ENCODE data around the gene HEXD.

GRCh38 chr17:82419540-82419939, 1.4 kb downstream of the HEXD start:
- TF ChIP-seq TARDBP (IDR thresholded peaks at IDR 0.05; ENCODE audit: borderline replicate concordance) (no peak), E2F8 (IDR thresholded peaks at IDR 0.05; ENCODE audit: low read depth, partially characterized antibody) (no peak), BCL3 (IDR thresholded peaks at IDR 0.05; ENCODE audit: borderline replicate concordance, insufficient read depth, low read depth, low read length, poor library complexity, severe bottlenecking) (no peak), CREB1 (IDR thresholded peaks at IDR 0.05; ENCODE audit: low read depth) (no peak), POLR2A (IDR thresholded peaks at IDR 0.05; ENCODE audit: low read depth, low read length) (no peak), DPF2 (IDR thresholded peaks at IDR 0.05) (no peak), ETV6 (conservative IDR thresholded peaks at IDR 0.05 in 1 of 2, IDR thresholded peaks at IDR 0.05 in 1 of 2; ENCODE audit: borderline replicate concordance in 1 of 2, low read depth in 1 of 2) (no peak)
- TF ChIP-seq, protein P1, sequence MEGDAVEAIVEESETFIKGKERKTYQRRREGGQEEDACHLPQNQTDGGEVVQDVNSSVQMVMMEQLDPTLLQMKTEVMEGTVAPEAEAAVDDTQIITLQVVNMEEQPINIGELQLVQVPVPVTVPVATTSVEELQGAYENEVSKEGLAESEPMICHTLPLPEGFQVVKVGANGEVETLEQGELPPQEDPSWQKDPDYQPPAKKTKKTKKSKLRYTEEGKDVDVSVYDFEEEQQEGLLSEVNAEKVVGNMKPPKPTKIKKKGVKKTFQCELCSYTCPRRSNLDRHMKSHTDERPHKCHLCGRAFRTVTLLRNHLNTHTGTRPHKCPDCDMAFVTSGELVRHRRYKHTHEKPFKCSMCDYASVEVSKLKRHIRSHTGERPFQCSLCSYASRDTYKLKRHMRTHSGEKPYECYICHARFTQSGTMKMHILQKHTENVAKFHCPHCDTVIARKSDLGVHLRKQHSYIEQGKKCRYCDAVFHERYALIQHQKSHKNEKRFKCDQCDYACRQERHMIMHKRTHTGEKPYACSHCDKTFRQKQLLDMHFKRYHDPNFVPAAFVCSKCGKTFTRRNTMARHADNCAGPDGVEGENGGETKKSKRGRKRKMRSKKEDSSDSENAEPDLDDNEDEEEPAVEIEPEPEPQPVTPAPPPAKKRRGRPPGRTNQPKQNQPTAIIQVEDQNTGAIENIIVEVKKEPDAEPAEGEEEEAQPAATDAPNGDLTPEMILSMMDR (IDR thresholded peaks at IDR 0.05 in 2 of 3, conservative IDR thresholded peaks at IDR 0.05 in 1 of 3; ENCODE audit: control insufficient read depth in 2 of 3, extremely low read depth in 1 of 3, insufficient read depth in 1 of 3, low read depth in 3 of 3, low read length in 3 of 3): no peak
- TF ChIP-seq, protein P2, sequence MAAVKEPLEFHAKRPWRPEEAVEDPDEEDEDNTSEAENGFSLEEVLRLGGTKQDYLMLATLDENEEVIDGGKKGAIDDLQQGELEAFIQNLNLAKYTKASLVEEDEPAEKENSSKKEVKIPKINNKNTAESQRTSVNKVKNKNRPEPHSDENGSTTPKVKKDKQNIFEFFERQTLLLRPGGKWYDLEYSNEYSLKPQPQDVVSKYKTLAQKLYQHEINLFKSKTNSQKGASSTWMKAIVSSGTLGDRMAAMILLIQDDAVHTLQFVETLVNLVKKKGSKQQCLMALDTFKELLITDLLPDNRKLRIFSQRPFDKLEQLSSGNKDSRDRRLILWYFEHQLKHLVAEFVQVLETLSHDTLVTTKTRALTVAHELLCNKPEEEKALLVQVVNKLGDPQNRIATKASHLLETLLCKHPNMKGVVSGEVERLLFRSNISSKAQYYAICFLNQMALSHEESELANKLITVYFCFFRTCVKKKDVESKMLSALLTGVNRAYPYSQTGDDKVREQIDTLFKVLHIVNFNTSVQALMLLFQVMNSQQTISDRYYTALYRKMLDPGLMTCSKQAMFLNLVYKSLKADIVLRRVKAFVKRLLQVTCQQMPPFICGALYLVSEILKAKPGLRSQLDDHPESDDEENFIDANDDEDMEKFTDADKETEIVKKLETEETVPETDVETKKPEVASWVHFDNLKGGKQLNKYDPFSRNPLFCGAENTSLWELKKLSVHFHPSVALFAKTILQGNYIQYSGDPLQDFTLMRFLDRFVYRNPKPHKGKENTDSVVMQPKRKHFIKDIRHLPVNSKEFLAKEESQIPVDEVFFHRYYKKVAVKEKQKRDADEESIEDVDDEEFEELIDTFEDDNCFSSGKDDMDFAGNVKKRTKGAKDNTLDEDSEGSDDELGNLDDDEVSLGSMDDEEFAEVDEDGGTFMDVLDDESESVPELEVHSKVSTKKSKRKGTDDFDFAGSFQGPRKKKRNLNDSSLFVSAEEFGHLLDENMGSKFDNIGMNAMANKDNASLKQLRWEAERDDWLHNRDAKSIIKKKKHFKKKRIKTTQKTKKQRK (IDR thresholded peaks at IDR 0.05; ENCODE audit: low read depth, low read length): no peak
- TF ChIP-seq, protein P3, sequence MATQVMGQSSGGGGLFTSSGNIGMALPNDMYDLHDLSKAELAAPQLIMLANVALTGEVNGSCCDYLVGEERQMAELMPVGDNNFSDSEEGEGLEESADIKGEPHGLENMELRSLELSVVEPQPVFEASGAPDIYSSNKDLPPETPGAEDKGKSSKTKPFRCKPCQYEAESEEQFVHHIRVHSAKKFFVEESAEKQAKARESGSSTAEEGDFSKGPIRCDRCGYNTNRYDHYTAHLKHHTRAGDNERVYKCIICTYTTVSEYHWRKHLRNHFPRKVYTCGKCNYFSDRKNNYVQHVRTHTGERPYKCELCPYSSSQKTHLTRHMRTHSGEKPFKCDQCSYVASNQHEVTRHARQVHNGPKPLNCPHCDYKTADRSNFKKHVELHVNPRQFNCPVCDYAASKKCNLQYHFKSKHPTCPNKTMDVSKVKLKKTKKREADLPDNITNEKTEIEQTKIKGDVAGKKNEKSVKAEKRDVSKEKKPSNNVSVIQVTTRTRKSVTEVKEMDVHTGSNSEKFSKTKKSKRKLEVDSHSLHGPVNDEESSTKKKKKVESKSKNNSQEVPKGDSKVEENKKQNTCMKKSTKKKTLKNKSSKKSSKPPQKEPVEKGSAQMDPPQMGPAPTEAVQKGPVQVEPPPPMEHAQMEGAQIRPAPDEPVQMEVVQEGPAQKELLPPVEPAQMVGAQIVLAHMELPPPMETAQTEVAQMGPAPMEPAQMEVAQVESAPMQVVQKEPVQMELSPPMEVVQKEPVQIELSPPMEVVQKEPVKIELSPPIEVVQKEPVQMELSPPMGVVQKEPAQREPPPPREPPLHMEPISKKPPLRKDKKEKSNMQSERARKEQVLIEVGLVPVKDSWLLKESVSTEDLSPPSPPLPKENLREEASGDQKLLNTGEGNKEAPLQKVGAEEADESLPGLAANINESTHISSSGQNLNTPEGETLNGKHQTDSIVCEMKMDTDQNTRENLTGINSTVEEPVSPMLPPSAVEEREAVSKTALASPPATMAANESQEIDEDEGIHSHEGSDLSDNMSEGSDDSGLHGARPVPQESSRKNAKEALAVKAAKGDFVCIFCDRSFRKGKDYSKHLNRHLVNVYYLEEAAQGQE (IDR thresholded peaks at IDR 0.05; ENCODE audit: low read depth, low read length): no peak
- TF ChIP-seq, protein P4, sequence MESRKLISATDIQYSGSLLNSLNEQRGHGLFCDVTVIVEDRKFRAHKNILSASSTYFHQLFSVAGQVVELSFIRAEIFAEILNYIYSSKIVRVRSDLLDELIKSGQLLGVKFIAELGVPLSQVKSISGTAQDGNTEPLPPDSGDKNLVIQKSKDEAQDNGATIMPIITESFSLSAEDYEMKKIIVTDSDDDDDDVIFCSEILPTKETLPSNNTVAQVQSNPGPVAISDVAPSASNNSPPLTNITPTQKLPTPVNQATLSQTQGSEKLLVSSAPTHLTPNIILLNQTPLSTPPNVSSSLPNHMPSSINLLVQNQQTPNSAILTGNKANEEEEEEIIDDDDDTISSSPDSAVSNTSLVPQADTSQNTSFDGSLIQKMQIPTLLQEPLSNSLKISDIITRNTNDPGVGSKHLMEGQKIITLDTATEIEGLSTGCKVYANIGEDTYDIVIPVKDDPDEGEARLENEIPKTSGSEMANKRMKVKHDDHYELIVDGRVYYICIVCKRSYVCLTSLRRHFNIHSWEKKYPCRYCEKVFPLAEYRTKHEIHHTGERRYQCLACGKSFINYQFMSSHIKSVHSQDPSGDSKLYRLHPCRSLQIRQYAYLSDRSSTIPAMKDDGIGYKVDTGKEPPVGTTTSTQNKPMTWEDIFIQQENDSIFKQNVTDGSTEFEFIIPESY (IDR thresholded peaks at IDR 0.05): no peak
- TF ChIP-seq, protein P5, sequence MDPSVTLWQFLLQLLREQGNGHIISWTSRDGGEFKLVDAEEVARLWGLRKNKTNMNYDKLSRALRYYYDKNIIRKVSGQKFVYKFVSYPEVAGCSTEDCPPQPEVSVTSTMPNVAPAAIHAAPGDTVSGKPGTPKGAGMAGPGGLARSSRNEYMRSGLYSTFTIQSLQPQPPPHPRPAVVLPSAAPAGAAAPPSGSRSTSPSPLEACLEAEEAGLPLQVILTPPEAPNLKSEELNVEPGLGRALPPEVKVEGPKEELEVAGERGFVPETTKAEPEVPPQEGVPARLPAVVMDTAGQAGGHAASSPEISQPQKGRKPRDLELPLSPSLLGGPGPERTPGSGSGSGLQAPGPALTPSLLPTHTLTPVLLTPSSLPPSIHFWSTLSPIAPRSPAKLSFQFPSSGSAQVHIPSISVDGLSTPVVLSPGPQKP (IDR thresholded peaks at IDR 0.05; ENCODE audit: low read depth, low read length): no peak

All from GM12878 (cell line).